B cell (primary cell): ENCODE measurements around the gene DNAH10. TPM values are rescaled to one million over a fixed set of nuclear protein-coding genes. Genes with fewer than 3 reads are reported as not detected.

ENCODE experiments used
- ATAC-seq: fragments of 200-7000 bp; cut with Tn5 transposase; one replicate; pipeline ENCODE4 v1.10.0; 2021; ENCODE audit warnings: low read depth, mild to moderate bottlenecking, moderate number of reproducible peaks, moderate library complexity
- CTCF ChIA-PET: fragments of 350-600 bp; sonication (Branson Sonifier 250); formaldehyde crosslinking; loops from one replicate; lab custom pipeline; 2021; ENCODE audit warnings: antibody characterized with exemption, inconsistent platforms; lab: Charles Lee
- POLR2A ChIA-PET: fragments of 350-600 bp; sonication (Branson Sonifier 250); formaldehyde crosslinking; loops from one replicate; lab custom pipeline; 2021; ENCODE audit warnings: antibody characterized with exemption; lab: Charles Lee
- DNase-seq: peaks from one replicate; pipeline ENCODE4 v3.0.0; 2013
- H2AFZ ChIP-seq: 2 replicates; pipeline ENCODE4 v1.6.1; 2012; ENCODE audit warnings: mild to moderate bottlenecking, low read depth, low read length; ENCODE audit not compliant: insufficient read depth, poor library complexity, severe bottlenecking
- H3K27ac ChIP-seq, 2 donors: 1 replicate in 1 of 2; 2 replicates in 1 of 2; pipeline ENCODE4 v1.5.1; 2012 to 2013; ENCODE audit warnings: low read length in 2 of 2, mild to moderate bottlenecking in 2 of 2, moderate library complexity in 1 of 2
- H3K27me3 ChIP-seq, 4 experiments: fragments of 200-600 bp in 1 of 4; sonication (generic) in 1 of 4; replicated peaks in 1 of 4; 1 replicate in 2 of 4; 2 replicates in 2 of 4; pipeline versions ENCODE4 v1.6.1 to v1.7.0; 2013 to 2016; ENCODE audit warnings: low read length in 3 of 4, mild to moderate bottlenecking in 2 of 4, mixed read lengths in 1 of 4, moderate library complexity in 1 of 4; ENCODE audit not compliant: insufficient read depth in 4 of 4, control insufficient read depth in 3 of 4; ENCODE audit errors: control extremely low read depth in 1 of 4
- H3K36me3 ChIP-seq, 2 experiments: replicated peaks in 1 of 2; 1 replicate in 1 of 2; 2 replicates in 1 of 2; pipeline versions ENCODE4 v1.6.1 to v1.7.1; 2013; ENCODE audit warnings: low read length in 1 of 2; ENCODE audit not compliant: insufficient read depth in 2 of 2, control insufficient read depth in 1 of 2; ENCODE audit errors: control extremely low read depth in 1 of 2, extremely low read depth in 1 of 2
- H3K4me1 ChIP-seq, 2 donors: fragments of 200-600 bp in 1 of 2; sonication (generic) in 1 of 2; 1 replicate in 1 of 2; 2 replicates in 1 of 2; pipeline versions ENCODE4 v1.5.1 to v1.6.1; 2013 to 2017; ENCODE audit warnings: low read length in 2 of 2; ENCODE audit not compliant: control insufficient read depth in 2 of 2, insufficient read depth in 2 of 2
- H3K4me2 ChIP-seq: replicated peaks from 2 replicates; pipeline ENCODE3; 2012; ENCODE audit warnings: mild to moderate bottlenecking, low read depth, low read length; ENCODE audit not compliant: poor library complexity, severe bottlenecking
- H3K4me3 ChIP-seq, 5 experiments: fragments of 200-600 bp in 1 of 5; sonication (generic) in 1 of 5; 1 replicate in 3 of 5; 2 replicates in 2 of 5; pipeline versions ENCODE4 v1.5.1 to v1.7.0; 2011 to 2016; ENCODE audit warnings: low read length in 4 of 5, mild to moderate bottlenecking in 4 of 5, low read depth in 2 of 5, control low read depth in 1 of 5, moderate library complexity in 1 of 5; ENCODE audit not compliant: insufficient read depth in 1 of 5; ENCODE audit errors: control extremely low read depth in 1 of 5, extremely low read depth in 1 of 5
- H3K79me2 ChIP-seq: fragments of 200-600 bp; sonication (generic); one replicate; pipeline ENCODE4 v1.6.0; 2016; ENCODE audit warnings: low read length; ENCODE audit not compliant: control insufficient read depth, insufficient read depth
- H3K9ac ChIP-seq: fragments of 200-600 bp; sonication (generic); 2 replicates; pipeline ENCODE4 v1.6.1; 2017; ENCODE audit warnings: mild to moderate bottlenecking, low read length, moderate library complexity
- H3K9me3 ChIP-seq, 3 donors: one replicate each; pipeline versions ENCODE4 v1.6.1 to v1.7.1; 2013; ENCODE audit warnings: low read length in 2 of 3; ENCODE audit not compliant: control insufficient read depth in 2 of 3, insufficient read depth in 1 of 3; ENCODE audit errors: control extremely low read depth in 1 of 3
- H4K20me1 ChIP-seq: 2 replicates; pipeline ENCODE4 v1.6.0; 2012; ENCODE audit warnings: mild to moderate bottlenecking, low read length; ENCODE audit not compliant: insufficient read depth, control insufficient read depth, poor library complexity, severe bottlenecking
- H3K27ac Mint-ChIP-seq: one replicate; pipeline ENCODE4 v1.8.0; 2021; ENCODE audit warnings: mixed read lengths
- H3K27me3 Mint-ChIP-seq: one replicate; pipeline ENCODE4 v1.8.0; 2021; ENCODE audit warnings: mixed read lengths
- H3K4me1 Mint-ChIP-seq: one replicate; pipeline ENCODE4 v1.8.0; 2021; ENCODE audit warnings: mixed read lengths
- H3K4me3 Mint-ChIP-seq: one replicate; pipeline ENCODE4 v1.8.0; 2021; ENCODE audit warnings: mixed read lengths
- H3K9me3 Mint-ChIP-seq: one replicate; pipeline ENCODE4 v1.8.0; 2022; ENCODE audit warnings: mixed read lengths; ENCODE audit not compliant: insufficient read depth
- EZH2 ChIP-seq: IDR thresholded peaks from 2 replicates; pipeline ENCODE4 v1.6.1; 2012; ENCODE audit warnings: borderline replicate concordance, low read depth, mild to moderate bottlenecking, moderate library complexity, low read length; ENCODE audit not compliant: insufficient read depth, poor library complexity, severe bottlenecking
- WGBS: methylation state at CpG from one replicate; pipeline ENCODE4 v1.1.5; 2013; ENCODE audit warnings: missing lambda C conversion rate; ENCODE audit not compliant: insufficient coverage; 5-methylcytosine and 5-hydroxymethylcytosine counted together
- intact Hi-C: fragments of 100-400 bp; cut with micrococcal nuclease; formaldehyde crosslinking; loops from one replicate; pipeline ENCODE4 v1.10.0; 2022
- polyA plus RNA-seq: library from polyadenylated mRNA; depleted of rRNA; stranded (reverse); fragments of >200 nt; gene quantifications from 2 replicates; pipeline ENCODE4 v1.2.3, GENCODE V29; 2012
- total RNA-seq, 2 donors: library from RNA; stranded (reverse); fragments of 120-200 nt in 1 of 2; gene quantifications; 1 replicate in 1 of 2; 2 replicates in 1 of 2; pipeline versions ENCODE4 v1.2.3 to v1.2.4, GENCODE V29; 2013 to 2022
- TF ChIP-seq, protein P1 (sequence below): fragments of 200-600 bp; IDR thresholded peaks from one replicate; pipeline ENCODE4 v1.8.0; 2022; ENCODE audit warnings: antibody characterized with exemption, mild to moderate bottlenecking

DNAH10 gene
- total and polyA plus RNA-seq, 2 donors (not counting 1 experiment from before 2014, with no cell fraction given) = 0.24 to 0.99 TPM

DNA sequence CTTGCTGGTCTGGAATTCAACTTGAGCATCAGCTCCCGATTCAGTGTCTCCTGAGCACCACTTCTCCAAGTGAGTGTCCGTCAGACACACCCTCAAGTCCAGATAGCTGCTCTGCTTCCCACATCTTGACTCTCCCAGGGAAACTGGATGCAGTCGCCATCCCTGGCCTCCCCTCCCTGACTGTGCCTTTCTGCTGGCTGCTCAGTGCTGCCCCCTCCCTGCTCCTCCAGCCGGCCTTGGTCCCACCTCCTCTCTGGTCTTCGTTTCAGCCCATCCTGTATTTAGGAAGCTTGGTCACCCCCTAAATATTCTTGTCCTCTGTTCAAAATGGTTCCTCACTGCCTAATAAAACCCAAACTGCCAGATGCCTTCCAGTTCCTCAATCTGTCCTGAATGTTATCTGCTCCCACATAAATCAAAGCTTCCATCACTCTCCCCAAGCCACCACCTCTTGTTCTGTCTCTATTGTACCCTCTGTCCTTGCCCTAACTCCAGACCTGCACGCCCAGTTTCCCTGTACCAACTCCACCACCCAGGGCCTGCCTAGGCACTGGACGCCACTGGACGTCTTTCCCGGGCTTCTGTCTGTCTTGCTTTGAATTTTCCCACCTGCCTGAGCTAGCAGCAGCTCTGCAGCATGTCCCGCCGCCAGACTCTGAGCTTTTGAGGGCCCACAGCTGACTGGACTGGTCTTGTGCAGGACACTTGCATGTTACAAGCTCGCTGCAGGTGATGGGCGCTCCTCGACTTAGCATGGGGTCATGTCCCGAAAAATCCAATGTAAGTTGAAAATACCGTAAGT is 176.8 kb downstream of the DNAH10 start:
- 91% methylated on average over 16 of the region's 16 CpGs for WGBS

More for the DNA sequence above, 176.8 kb downstream of the DNAH10 start:
- TF ChIP-seq, protein P1, sequence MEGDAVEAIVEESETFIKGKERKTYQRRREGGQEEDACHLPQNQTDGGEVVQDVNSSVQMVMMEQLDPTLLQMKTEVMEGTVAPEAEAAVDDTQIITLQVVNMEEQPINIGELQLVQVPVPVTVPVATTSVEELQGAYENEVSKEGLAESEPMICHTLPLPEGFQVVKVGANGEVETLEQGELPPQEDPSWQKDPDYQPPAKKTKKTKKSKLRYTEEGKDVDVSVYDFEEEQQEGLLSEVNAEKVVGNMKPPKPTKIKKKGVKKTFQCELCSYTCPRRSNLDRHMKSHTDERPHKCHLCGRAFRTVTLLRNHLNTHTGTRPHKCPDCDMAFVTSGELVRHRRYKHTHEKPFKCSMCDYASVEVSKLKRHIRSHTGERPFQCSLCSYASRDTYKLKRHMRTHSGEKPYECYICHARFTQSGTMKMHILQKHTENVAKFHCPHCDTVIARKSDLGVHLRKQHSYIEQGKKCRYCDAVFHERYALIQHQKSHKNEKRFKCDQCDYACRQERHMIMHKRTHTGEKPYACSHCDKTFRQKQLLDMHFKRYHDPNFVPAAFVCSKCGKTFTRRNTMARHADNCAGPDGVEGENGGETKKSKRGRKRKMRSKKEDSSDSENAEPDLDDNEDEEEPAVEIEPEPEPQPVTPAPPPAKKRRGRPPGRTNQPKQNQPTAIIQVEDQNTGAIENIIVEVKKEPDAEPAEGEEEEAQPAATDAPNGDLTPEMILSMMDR = no peak
- TF ChIP-seq EZH2 = no peak
- no peak overlapping the region for H3K27ac Mint-ChIP-seq
- ATAC-seq (no peak), DNase-seq (no peak)
- Histone ChIP-seq H3K4me1 (peaks cover 15 to 18% of the 10 kb centered on the region in 2 donors), H4K20me1 (no peaks in the 10 kb centered on the region), H3K4me3 (no peak overlapping the region), H3K9me3 (peaks cover 0 to 12% (median 2%) of the 10 kb centered on the region in 3 donors), H3K36me3 (peaks cover 3 to 39% of the 10 kb centered on the region in 2 experiments), H3K27ac (no peak overlapping the region), H3K79me2 (no peaks in the 10 kb centered on the region), H2AFZ (no peak overlapping the region), H3K9ac (no peak overlapping the region), H3K27me3 (no peaks in the 10 kb centered on the region), H3K4me2 (peak overlapping the region; percentile 56)
- H3K4me1 Mint-ChIP-seq = peaks cover 23% of the 10 kb centered on the region
- intact Hi-C loops = no loop called here
- ChIA-PET CTCF (interaction anchor here (0.6 kb wide), 1 partner anchor 30 kb away, joined by 5 read pairs; no protein-coding TSS in a partner anchor), POLR2A (no interaction called here)
- no peaks in the 10 kb centered on the region for H3K27me3 Mint-ChIP-seq
- peak overlapping the region; percentile 64 for H3K4me3 Mint-ChIP-seq
- peaks cover 2% of the 10 kb centered on the region for H3K9me3 Mint-ChIP-seq
